Activated effector memory CD4-positive, alpha-beta T cell treated with Interleukin-2 at 50 U/mL for 16 hours (primary cell): ENCODE results near the gene SATL1.
"Not testable (repeated sequence)": the region's sequence is repeated elsewhere in the genome, so short reads cannot be mapped to it uniquely, and the experiment has no call there.

Experiments used
- DNase-seq: peaks from one replicate; pipeline ENCODE4 v3.0.0-alpha.2; 2020

Gene SATL1, protein sequence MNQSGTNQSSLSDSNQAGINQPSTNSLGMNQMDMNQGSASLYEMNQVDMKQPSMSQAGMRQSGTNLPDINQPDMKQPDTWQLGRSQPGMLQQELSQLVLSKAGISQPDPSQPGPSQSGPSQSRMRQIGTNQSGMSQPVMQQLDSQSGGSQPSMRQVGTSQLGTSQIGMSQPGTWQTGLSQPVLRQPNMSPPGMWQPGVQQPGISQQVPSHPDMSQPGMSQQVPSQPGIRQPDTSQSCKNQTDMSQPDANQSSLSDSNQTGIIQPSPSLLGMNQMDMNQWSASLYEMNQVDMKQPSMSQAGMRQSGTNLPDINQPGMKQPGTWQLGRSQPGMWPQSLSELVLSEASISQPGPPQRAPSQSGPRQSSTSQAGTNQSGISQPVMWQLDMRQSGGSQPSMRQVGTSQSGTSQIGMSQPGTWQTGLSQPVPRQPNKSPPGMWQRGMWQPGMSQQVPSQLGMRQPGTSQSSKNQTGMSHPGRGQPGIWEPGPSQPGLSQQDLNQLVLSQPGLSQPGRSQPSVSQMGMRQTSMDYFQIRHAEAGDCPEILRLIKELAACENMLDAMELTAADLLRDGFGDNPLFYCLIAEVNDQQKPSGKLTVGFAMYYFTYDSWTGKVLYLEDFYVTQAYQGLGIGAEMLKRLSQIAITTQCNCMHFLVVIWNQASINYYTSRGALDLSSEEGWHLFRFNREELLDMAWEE

DNA sequence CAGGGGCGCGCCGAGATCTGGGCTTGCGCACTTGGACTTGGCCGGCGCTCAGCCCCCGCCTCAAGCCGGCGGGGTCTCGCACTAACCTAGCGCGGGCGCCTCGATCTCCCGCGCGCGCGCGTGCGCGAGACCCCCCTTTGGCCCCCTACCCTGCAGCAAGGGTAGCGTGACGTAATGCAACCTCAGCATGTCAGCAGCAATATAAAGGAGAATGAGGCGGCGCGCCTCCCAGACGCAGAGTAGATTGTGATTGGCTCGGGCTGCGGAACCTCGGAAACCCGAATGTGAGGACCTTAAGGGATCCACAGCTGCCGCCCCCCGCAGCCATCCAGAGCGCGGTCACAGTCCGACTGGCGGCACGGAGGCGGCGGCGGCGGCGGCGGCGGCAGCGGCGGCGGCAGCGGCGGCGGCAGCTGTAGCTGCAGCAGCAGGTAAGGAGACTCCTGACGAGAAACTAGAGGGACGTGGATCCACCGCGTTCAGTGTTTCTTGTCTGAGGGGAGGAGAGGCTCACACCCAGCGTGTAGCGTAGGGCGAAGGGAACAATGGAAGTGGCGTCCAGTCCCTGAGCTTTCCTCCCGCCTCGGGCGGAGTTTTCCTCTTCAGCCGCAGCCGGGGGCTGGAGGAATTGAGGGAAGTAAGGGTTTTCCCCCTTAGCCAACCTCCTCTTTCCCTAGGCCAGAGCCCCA, at the start of gene SATL1, which contains the start of gene ZNF711:
Gene SATL1, minus strand, starts transcription at position 19 of the 689 bp plus-strand sequence. CDS start 134,811 bp downstream, outside the sequence.
Gene ZNF711, plus strand, starts transcription at position 231 of the 689 bp plus-strand sequence. CDS start 3,582 bp downstream, outside the sequence.
- DNase-seq, result no peak

DNA sequence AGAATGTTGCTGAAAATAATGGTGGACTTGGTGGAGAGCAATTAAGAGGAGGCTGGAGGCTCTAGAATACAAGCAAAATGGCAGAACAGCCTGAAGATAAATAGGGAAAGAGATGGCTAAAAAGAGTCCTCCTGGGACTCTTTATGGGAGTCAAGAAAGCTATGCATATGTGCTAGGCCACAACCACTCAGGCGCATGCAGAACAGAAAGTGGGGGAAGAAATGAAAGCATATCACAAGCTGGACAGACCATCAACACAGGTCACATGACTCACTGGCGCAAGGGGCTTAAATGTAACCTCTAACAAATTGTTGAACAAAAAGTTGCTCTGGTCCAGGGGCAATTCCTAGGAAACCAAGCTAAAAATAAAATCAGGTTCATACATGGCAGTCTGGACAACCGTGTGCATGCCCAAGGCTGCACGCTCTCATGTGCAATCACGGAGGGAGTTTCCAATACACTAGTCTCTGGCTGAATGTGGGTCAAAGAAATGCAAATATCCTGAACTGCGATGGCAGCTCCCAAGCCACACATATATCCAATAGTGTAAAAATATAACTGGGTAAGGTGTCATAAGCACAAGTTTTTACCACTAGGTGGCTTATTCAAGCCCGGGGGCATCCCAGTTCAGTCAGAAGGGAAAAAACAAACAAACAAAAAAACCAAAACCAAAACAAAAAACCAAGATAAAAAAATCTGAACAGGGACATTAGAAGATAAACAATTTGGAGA, 45.6 kb upstream of the SATL1 start:
- no peak for DNase-seq

DNA sequence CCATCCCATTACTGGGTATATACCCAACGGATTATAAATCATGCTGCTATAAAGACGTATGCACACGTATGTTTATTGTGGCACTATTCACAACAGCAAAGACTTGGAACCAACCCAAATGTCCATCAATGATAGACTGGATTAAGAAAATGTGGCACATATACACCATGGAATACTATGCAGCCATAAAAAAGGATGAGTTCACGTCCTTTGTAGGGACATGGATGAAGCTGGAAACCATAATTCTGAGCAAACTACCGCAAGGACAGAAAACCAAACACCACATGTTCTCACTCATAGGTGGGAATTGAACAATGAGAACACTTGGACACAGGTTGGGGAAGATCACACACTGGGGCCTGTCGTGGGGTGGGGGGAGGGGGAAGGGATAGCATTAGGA, 41.7 kb upstream of the SATL1 start:
- DNase-seq, result not testable (repeated sequence)

DNA sequence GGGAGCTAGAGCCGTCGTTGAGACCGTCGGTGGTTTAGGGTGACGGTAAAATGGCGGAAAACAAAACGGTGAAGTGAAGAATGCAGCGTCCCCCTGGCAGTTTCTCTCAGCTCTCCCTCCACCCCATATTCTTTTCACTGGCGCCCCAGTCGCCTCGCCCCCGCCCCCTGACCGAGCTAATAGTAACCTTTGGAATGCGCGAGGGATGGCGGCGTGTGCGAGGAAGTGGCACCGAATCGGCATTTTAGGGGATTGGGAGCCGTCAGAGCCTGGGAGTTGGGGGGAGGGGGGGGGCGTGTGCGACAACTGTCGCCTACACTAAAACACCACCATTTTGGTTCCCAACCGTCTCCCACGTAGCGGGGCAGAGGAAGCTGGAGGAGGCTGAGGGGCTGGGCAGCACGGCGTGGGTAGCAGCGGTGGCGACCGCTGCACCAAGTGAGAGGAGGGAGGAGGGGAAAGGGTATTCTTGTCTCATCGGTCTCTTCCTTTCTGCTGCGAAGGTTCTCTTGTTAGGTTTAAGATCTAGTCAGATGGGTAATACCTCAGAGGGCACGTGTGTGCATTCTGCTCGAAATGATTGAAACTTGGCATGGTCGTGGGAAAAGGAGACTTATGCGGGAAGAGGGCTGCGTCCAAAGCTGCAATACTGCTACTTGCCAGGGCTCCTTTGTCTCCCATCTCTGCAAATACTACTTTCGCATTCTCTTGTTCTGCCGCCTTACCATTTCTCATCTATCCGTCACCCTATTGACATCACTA, 1.1 kb upstream of the SATL1 start:
- no peak for DNase-seq

DNA sequence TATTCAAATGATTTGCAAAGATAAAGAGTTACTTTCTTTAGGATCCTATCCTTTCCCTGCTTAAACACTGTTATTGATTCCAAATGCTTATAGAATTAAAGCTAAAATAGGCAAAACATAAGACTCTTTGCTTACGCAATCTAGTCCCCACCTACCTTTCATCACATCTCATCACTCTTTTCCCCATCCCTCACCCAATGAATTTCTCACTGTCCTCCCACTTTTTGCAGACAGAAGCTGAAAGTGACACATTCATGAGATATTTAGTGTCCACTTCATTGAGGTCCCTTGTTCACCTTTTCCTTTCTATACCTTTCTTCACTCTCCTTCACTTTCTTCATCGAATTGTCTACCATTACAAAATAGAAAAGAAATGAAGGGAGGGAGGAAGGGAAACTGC, 424 bp downstream of the SATL1 start:
- no peak for DNase-seq

DNA sequence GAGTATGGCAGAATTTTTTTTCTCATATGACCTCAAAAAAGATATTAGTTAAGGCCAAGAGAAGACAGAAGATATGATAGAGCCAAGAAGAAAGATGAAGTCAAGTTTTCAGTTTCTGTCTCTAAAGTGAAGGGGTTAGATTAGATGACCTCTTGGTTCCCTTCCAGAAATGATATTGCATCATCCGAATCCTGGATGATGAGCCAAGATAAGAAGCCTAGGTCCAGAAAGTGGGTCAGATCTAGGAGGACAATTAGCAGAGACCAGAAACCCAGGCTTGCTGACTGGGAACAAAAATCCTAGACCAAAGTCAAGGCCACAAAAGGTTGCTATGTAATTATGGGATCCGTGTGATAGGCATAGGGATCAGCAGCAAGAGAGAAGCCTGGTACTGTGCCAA, 20.2 kb downstream of the SATL1 start:
- no peak for DNase-seq

DNA sequence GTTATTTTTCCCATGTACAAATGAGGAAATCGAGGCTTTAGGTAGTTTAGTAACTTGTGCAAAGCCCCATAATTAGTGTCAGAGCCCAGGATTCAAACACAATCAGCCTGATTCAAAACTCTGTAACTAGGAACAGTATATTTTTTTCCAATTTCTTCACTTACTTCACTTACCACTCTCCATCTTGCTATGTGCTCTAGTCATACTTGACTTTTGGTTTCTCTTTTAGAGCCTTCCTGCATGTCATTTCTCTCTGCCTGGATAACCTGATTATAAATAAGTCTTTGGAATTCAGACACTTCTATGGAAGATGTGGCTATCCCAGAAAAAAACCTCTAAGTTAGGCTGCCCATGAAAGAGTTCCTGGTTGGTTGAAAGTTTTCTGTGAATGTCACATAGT, 22.2 kb downstream of the SATL1 start:
- no peak for DNase-seq

DNA sequence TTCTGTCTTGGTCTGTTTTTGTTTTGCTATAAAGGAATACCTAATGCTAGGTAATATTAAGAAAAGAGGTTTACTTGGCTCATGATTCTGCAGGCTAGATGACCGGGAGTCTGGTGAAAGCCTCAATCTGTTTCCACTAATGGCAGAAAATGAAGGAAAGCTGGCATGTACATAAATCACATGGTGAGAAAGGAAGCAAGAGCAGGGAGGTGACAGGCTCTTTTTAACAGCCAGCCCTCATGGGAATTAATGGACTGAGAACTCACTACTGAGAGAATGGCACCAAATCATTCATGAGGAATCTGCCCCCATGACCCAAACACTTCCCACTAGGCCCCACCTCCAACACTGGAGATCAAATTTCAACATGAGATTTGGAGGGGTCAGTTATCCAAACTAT, 27.6 kb downstream of the SATL1 start:
- DNase-seq, result no peak

DNA sequence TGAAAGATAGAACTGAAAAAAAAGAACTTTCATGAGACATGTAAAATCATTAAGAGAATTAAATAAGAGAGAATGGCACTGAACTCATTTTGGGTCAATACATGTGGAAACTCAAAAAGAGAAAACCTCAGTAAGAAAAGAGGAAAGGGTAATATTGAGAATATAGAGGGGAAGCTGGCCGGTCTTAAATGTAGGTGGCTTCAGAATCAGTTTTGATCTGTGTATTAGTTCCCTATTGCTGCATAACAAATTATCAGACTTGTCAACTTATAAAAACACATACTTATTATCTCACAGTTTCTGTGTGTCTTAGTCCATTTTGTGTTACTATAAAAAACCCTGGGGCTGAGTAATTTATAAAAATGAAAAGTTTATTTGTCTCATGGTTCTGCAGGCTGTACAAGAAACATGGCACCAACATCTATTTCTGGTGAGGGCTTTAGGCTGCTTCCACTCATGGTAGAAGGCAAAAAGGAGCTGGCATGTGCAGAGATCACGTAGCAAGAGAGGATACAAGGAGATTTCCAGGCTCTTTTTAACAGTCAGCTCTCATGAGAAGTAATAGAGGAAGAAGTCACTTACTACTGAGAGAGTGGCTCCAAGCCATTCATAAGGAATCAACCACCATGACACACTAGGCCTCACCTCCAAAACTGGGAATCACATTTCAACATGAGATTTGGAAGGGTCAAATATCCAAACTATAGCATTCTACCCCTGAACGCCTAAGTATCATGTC, 29.6 kb downstream of the SATL1 start:
- DNase-seq, result no peak

DNA sequence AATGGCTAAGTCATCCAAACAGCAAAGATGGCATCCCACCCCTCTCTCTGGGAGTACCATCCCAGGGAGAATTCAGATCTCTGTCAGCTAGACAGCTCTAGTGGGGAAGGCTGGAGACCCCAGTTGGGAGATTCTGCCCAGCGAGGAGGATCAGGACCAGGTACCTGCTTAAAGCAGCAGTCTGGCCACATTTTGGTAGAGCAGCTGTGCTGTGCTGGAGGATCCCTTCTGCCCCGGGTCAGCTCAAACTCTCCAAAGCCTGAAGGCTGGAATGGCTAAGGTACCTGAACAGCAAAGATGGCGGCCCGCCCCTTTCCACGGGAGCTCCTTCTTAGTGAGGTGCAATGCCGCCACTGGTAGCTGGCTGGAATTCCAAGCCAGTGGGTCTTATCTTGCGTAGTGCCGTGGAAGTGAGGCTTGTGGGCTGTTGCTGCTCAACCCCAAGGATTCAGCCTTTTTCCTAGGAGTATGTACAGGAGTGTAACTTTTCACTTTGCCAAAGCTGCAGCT, 40.1 kb downstream of the SATL1 start:
- no peak for DNase-seq

DNA sequence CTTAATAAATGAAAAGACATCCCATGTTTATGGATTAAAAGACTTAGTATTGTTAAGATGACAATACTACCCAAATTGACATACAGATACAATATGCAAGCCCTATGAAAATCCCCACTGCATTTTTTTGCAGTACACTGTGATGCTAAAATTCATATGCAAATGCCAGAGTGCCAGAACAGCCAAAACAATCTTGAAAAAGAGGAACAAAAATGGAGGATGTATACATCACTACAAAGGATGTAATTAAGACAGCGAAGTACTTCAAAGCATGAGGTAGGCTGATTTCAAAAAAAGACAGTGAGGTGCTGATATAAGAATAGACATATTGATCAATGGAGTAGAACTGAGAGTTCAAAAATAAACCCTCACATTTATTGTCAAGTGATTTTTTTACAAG, 47.3 kb downstream of the SATL1 start:
- no peak for DNase-seq

DNA sequence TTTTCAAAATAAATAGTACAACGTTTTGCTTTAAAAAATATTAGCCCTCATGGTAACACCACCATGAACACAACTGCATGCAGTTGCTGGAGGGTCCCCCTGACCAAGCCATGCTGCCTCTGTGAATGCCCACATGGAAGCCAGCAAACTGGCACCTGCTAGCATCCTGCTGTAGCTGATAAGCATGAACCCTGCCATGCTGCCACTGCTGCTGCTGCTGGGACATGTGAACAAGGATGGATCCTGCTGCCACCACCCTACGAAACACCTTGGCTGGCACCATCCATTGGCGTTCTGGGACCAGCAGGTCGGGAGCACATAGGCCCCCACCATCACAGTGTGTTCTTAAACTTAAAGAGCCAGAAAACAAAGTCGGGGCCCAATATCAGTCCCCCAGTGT, 83.9 kb downstream of the SATL1 start:
- no peak for DNase-seq

DNA sequence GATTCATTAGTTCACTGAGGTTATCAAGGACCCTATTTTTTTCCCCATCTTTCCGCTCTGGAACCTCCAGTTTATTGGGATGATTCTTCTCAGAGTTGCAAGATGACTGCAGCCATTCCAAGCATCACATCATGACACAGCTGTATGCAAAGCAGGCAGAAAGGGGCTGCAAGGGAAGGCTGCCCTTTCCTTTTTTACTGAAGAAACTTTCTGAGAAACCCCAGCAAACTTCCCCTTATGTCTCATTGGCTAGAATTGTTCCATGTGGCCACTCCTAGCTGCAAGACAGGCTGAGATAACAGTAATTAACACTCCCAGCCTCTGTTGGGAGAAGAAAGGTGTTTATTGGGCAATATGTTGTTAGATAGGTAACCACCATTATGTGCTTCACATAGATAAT, 102.6 kb downstream of the SATL1 start:
- no peak for DNase-seq

DNA sequence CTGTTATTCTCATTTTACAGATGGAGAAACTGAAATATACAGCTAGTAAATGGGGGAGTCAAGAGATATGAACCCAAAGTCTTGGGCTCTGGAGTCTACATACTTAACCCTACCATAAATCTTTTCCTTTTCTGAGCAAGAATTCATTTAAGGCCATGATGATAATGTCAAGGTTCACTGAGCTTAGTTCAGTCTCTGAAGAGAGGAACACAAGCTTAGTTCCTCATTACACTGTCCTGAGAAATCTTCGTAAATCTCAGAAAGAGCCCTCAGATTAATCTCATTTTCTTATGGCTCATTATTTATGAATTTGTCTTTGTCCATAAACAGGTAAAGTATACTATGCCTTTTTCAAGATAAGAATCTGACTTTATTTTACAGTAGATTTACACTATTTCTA, 104.2 kb downstream of the SATL1 start:
- DNase-seq, result no peak

DNA sequence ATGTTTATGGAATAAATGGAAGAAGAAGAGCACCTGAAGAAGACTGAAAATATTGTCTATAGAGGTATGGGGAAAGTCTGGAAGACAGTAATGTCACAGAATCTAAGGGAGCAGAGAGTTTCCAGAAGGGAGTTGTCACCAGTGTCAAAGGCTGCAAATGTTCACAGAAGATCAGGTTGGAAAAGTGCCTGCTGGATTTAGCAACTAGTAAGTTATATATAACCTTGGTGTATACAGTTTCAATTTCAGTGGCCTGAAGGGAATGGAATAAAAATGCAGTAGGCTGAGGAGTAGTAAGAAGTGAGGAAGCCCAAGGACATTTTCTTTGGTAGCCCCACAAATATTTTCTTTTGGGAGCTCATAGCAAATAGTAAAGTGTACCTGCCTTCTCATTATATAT, 107.2 kb downstream of the SATL1 start:
- DNase-seq, result no peak

DNA sequence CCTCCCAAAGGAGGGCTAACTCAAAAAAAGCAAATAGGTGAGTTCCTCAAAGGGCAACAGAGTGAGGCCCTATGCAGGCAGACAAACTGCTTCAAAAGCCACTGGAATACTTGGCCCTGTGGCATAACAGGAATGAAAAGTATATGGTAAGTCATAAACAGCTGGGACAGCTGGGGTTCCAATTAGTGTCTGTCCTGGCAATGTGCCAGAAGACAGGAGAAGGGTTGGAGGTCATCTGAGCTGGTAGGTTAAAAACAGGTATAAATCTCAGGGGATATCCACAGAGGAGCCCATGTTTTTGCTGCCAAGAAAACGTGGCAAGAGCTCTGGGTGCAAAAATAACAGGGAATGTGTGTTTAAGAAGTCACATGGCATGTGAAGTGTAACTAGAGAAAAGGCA, 128.3 kb downstream of the SATL1 start:
- no peak for DNase-seq

DNA sequence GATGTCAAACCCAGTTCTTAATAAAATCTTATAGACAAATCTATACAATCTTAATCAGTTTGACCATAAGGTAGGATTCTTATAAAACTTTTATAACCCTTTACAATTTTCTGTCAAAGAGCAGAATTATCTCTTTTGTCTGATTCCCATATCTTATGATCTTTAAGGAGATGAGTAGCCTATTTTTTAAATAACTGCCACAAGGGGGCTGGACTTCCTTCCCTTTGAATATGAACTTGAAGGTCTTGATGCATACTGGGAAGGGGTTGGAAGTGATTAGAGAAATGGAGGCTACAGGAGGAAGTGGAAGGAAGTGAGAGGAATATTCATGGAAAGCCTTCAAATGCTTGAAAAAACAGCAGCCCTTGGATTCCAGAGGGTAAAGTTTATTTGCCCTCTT, 128.8 kb downstream of the SATL1 start:
- no peak for DNase-seq

DNA sequence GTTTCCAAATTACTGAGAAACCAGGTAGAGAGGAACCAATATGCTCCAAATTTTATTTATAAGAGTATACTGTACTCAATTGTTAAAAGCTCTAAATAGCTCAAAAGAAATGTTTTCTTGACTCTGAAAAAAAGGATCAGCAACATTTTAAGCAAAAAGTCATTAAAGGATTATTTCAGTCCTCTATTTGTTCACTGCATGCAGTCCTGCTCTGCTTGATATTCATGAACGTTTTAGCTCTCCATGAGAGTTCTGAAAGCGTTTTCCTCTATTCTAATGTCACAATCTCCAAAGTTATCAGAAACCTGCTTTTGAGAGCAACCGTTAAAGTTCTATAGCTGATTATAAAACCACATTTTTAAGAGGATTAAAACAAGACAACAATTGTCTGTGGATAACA, 129.4 kb downstream of the SATL1 start:
- DNase-seq, result no peak

DNA sequence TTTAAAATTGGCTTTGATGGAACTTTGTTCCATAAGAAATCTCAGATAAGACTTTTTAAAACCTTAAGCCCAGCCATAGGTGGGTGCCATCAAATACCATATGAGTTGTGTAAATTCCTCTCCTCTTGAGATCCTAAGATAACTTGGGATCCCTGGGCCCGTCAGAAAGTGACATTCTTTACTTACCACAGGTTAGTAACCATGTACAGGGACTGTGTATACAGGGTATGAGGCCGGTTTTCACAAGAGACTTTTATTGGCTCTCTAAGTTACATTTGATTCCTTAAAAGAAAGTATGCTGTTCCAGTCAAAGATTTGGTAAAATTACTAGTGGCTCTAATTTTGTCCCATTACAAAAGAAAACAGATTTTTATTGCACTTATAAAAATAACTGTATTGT, 129.8 kb downstream of the SATL1 start:
- no peak for DNase-seq

DNA sequence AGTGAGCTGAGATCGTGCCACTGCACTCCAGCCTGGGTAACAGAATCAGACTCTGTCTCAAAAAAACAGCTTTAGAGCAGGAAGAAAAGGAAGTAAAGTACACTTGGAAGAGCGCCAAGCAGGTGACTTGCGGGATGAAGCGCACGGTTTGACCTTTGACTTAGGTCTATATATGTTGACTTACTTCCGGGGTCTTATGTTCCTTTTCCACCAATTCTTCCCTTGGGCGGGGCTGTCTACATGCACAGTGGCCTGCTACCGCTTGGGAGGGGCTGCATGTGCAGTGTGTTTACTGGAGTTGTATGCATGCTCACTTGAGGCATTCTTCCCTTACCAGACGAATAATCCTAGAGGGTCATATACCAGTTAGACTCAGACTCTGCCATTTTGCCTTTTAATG, 131.3 kb downstream of the SATL1 start:
- no peak for DNase-seq

DNA sequence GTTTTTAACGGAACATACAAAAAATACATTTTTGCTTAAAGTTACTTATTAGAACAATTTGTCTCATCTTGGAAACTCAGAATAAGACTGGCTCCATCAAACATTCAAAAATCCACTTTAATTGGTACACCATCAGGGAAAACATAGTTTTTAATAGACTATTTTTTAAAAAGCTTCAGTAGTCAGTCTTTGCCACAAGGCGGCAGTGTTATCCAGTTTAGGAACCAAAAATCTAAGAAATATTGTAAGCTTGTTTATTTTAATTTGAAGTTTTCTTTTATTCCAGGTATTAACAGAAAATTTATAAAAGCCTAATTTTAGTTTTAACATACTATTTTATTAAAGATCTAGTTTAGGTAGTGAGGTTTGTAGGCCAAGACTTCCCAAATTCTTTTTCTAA, 132.2 kb downstream of the SATL1 start:
- DNase-seq, result no peak
